H1 (cell line): ENCODE data around the gene PHAX. TPM values are rescaled to one million over a fixed set of nuclear protein-coding genes. Genes with fewer than 3 reads are reported as not detected.

Experiments
- ATF3 ChIP-seq: IDR thresholded peaks from 2 replicates; pipeline ENCODE4 v1.6.1; 2011; ENCODE audit warnings: low read depth, mild to moderate bottlenecking, low read length; ENCODE audit not compliant: insufficient read depth
- BACH1 ChIP-seq: IDR thresholded peaks from 2 replicates; pipeline ENCODE4 v1.6.1; 2012; ENCODE audit warnings: low read length, improper control_type of control experiment
- BRCA1 ChIP-seq: IDR thresholded peaks from 2 replicates; pipeline ENCODE4 v1.6.1; 2012; ENCODE audit warnings: low read depth, low read length, improper control_type of control experiment
- CBX8 ChIP-seq: fragments of 300-800, 300-1000 bp; sonication (generic); IDR thresholded peaks from 2 replicates; pipeline ENCODE4 v1.7.1; 2016; ENCODE audit warnings: low read depth, low read length, borderline replicate concordance
- CREB1 ChIP-seq: IDR thresholded peaks from 2 replicates; pipeline ENCODE4 v1.6.1; 2012; ENCODE audit warnings: inconsistent platforms
- E2F6 ChIP-seq: IDR thresholded peaks from 2 replicates; pipeline ENCODE4 v1.6.1; 2012; ENCODE audit warnings: inconsistent platforms
- EP300 ChIP-seq, 2 experiments: IDR thresholded peaks; 1 replicate in 1 of 2; 2 replicates in 1 of 2; pipeline ENCODE4 v1.6.1; 2011 to 2012; ENCODE audit warnings: low read depth in 2 of 2, low read length in 2 of 2, mild to moderate bottlenecking in 2 of 2, borderline replicate concordance in 1 of 2, inconsistent platforms in 1 of 2, moderate library complexity in 1 of 2
- EZH2 ChIP-seq: fragments of 200-600 bp; sonication (generic); IDR thresholded peaks from 2 replicates; pipeline ENCODE4 v1.7.1; 2012; ENCODE audit warnings: low read depth, mild to moderate bottlenecking, moderate library complexity, low read length, inconsistent platforms; ENCODE audit not compliant: severe bottlenecking
- KDM4A ChIP-seq: IDR thresholded peaks from one replicate; pipeline ENCODE4 v1.7.1; 2012; ENCODE audit warnings: low read depth, mild to moderate bottlenecking, moderate library complexity, low read length, inconsistent platforms; ENCODE audit not compliant: severe bottlenecking
- KDM5A ChIP-seq: fragments of 200-600 bp; IDR thresholded peaks from 2 replicates; pipeline ENCODE4 v1.7.1; 2012; ENCODE audit warnings: mild to moderate bottlenecking, low read length, inconsistent platforms, mixed read lengths
- MAFK ChIP-seq: IDR thresholded peaks from 2 replicates; pipeline ENCODE4 v1.6.1; 2012; ENCODE audit warnings: low read depth, mild to moderate bottlenecking, improper control_type of control experiment, low read length
- POU5F1 ChIP-seq: IDR thresholded peaks from 2 replicates; pipeline ENCODE4 v1.6.1; 2011; ENCODE audit warnings: low read depth, mild to moderate bottlenecking, low read length, moderate library complexity
- RFX5 ChIP-seq: IDR thresholded peaks from 2 replicates; pipeline ENCODE4 v1.6.1; 2011; ENCODE audit warnings: low read depth, low read length, improper control_type of control experiment, borderline replicate concordance
- RNF2 ChIP-seq: fragments of 200-900, 300-1000 bp; sonication (generic); IDR thresholded peaks from 2 replicates; pipeline ENCODE4 v1.7.1; 2016; ENCODE audit warnings: borderline replicate concordance, low read depth, mild to moderate bottlenecking, antibody characterized with exemption, low read length; ENCODE audit not compliant: poor library complexity, severe bottlenecking; ENCODE audit errors: missing control alignments
- RXRA ChIP-seq: IDR thresholded peaks from 2 replicates; pipeline ENCODE4 v1.6.1; 2011; ENCODE audit warnings: low read depth, mild to moderate bottlenecking, low read length, moderate library complexity; ENCODE audit not compliant: insufficient read depth
- SIN3A ChIP-seq, 2 experiments: IDR thresholded peaks in 1 of 2; conservative IDR thresholded peaks in 1 of 2; 2 replicates each; pipeline ENCODE4 v1.6.1; 2011 to 2012; ENCODE audit warnings: low read length in 2 of 2, improper control_type of control experiment in 1 of 2, low read depth in 1 of 2, mild to moderate bottlenecking in 1 of 2
- SIX5 ChIP-seq: IDR thresholded peaks from 2 replicates; pipeline ENCODE4 v1.6.1; 2011; ENCODE audit warnings: mild to moderate bottlenecking, low read depth, low read length
- SRF ChIP-seq: IDR thresholded peaks from 2 replicates; pipeline ENCODE4 v1.6.1; 2011; ENCODE audit warnings: mild to moderate bottlenecking, low read depth, low read length, moderate library complexity
- SUZ12 ChIP-seq: fragments of 200-600 bp; sonication (generic); IDR thresholded peaks from 2 replicates; pipeline ENCODE4 v1.6.1; 2012; ENCODE audit warnings: mild to moderate bottlenecking, inconsistent platforms, low read length, moderate library complexity, mixed read lengths
- TEAD4 ChIP-seq: IDR thresholded peaks from 2 replicates; pipeline ENCODE4 v1.6.1; 2012; ENCODE audit warnings: low read depth, low read length, inconsistent platforms, mixed read lengths
- ZNF274 ChIP-seq: IDR thresholded peaks from 2 replicates; pipeline ENCODE4 v1.7.0; 2012; ENCODE audit warnings: low read length, borderline replicate concordance; ENCODE audit errors: extremely low read depth
- polyA plus RNA-seq, 7 experiments: library from polyadenylated mRNA; depleted of rRNA in 3 of 7; stranded (reverse) in 5 of 7; unstranded in 2 of 7; fragments of >200 nt in 5 of 7; fragments of 200-250 nt in 2 of 7; gene quantifications; 1 replicate in 5 of 7; 2 replicates in 1 of 7; 4 replicates in 1 of 7; pipeline versions ENCODE4 v1.2.1 to v1.2.3, GENCODE V29; 2011 to 2013; ENCODE audit warnings: missing spikeins in 2 of 7, mixed read lengths in 2 of 7
- total RNA-seq: library from RNA; stranded (reverse); fragmentation: NEBNext Ultra II Directional; extraction: Animal tissue kit (Norgen Biotek cat#: 25700); gene quantifications from 2 replicates; pipeline ENCODE4 v1.2.1, GENCODE V29; 2021

The PHAX gene
- total and polyA plus RNA-seq, 2 of the 8 experiments (the other 6 are each of a cell fraction or from before 2014, with no cell fraction given), result 32.1 to 59.5 TPM

- no peak for TF ChIP-seq ZNF274
- no peak for TF ChIP-seq SIX5
- TF ChIP-seq MAFK, result no peak
- 0 out of 2 replicates have a peak, but pooled peaks have one; percentile 20 for TF ChIP-seq BACH1
- no peak for TF ChIP-seq CBX8
- peak; percentile 35 to 58; a peak in 2 of 4 replicates for TF ChIP-seq SIN3A (conservative IDR thresholded peaks at IDR 0.05 in 1 of 2, IDR thresholded peaks at IDR 0.05 in 1 of 2; ENCODE audit: low read depth in 1 of 2, low read length in 2 of 2)
- TF ChIP-seq CREB1, result peak; percentile 30; the same call in 1 of the 2 replicates
- TF ChIP-seq E2F6, result 0 out of 2 replicates have a peak, but pooled peaks have one; percentile 38
- TF ChIP-seq ATF3, result no peak
- no peak for TF ChIP-seq POU5F1
- peak in 1 of 2 experiments; percentile 49; a peak in 1 of 3 replicates for TF ChIP-seq EP300 (IDR thresholded peaks at IDR 0.05; ENCODE audit: borderline replicate concordance in 1 of 2, low read depth in 2 of 2, low read length in 2 of 2)
- TF ChIP-seq KDM5A, result no peak
- TF ChIP-seq SUZ12, result no peak
- TF ChIP-seq RFX5, result no peak
- no peak for TF ChIP-seq BRCA1
- no peak for TF ChIP-seq TEAD4
- TF ChIP-seq RXRA, result no peak
- no peak for TF ChIP-seq RNF2
- 0 out of 2 replicates have a peak, but pooled peaks have one; percentile 3 for TF ChIP-seq SRF
- no peak for TF ChIP-seq EZH2
- TF ChIP-seq KDM4A, result peak; percentile 51
These were observed 5.8 kb upstream of the PHAX start, which contains the start of gene ALDH7A1 (continued) for GRCh38 chr5:126594748-126595485.
